Nephron (organoid): ENCODE data around the gene QRFP.

ENCODE experiments used
- H3K27ac Mint-ChIP-seq, 3 experiments: 2 replicates each; pipeline ENCODE4 v1.8.0; 2020; ENCODE audit warnings: mixed read lengths in 3 of 3, mild to moderate bottlenecking in 2 of 3, moderate library complexity in 1 of 3
- H3K27me3 Mint-ChIP-seq: 2 replicates; pipeline ENCODE4 v1.8.0; 2021; ENCODE audit warnings: low read depth, mild to moderate bottlenecking, moderate library complexity, mixed read lengths
- H3K36me3 Mint-ChIP-seq: 2 replicates; pipeline ENCODE4 v1.8.0; 2020; ENCODE audit warnings: low read depth, mixed read lengths
- H3K4me1 Mint-ChIP-seq: 2 replicates; pipeline ENCODE4 v1.8.0; 2020; ENCODE audit warnings: mixed read lengths
- H3K4me3 Mint-ChIP-seq, 3 experiments: 2 replicates each; pipeline ENCODE4 v1.8.0; 2020; ENCODE audit warnings: mild to moderate bottlenecking in 3 of 3, mixed read lengths in 3 of 3, moderate library complexity in 2 of 3
- H3K9me3 Mint-ChIP-seq: 2 replicates; pipeline ENCODE4 v1.8.0; 2020; ENCODE audit warnings: mixed read lengths
- TF ChIP-seq, protein P1 (sequence below), 3 experiments: fragments of 200-600 bp; sonication (generic); IDR thresholded peaks; one replicate each; pipeline ENCODE4 v1.5.0; 2021; ENCODE audit warnings: antibody characterized with exemption in 3 of 3; ENCODE audit not compliant: unreplicated experiment in 3 of 3

Gene QRFP

GRCh38 chr9:130872093-130872492 lies 24.5 kb downstream of the QRFP start:
- no peak overlapping the region for H3K4me3 Mint-ChIP-seq
- H3K36me3 Mint-ChIP-seq: peaks cover 78% of the 10 kb centered on the region
- TF ChIP-seq, protein P1, sequence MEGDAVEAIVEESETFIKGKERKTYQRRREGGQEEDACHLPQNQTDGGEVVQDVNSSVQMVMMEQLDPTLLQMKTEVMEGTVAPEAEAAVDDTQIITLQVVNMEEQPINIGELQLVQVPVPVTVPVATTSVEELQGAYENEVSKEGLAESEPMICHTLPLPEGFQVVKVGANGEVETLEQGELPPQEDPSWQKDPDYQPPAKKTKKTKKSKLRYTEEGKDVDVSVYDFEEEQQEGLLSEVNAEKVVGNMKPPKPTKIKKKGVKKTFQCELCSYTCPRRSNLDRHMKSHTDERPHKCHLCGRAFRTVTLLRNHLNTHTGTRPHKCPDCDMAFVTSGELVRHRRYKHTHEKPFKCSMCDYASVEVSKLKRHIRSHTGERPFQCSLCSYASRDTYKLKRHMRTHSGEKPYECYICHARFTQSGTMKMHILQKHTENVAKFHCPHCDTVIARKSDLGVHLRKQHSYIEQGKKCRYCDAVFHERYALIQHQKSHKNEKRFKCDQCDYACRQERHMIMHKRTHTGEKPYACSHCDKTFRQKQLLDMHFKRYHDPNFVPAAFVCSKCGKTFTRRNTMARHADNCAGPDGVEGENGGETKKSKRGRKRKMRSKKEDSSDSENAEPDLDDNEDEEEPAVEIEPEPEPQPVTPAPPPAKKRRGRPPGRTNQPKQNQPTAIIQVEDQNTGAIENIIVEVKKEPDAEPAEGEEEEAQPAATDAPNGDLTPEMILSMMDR (IDR thresholded peaks at IDR 0.05; ENCODE audit: unreplicated experiment in 3 of 3): no peak
- H3K4me1 Mint-ChIP-seq: peaks cover 11% of the 10 kb centered on the region
- no peaks in the 10 kb centered on the region for H3K27me3 Mint-ChIP-seq
- no peaks in the 10 kb centered on the region for H3K9me3 Mint-ChIP-seq
- H3K27ac Mint-ChIP-seq: no peak overlapping the region

DNA sequence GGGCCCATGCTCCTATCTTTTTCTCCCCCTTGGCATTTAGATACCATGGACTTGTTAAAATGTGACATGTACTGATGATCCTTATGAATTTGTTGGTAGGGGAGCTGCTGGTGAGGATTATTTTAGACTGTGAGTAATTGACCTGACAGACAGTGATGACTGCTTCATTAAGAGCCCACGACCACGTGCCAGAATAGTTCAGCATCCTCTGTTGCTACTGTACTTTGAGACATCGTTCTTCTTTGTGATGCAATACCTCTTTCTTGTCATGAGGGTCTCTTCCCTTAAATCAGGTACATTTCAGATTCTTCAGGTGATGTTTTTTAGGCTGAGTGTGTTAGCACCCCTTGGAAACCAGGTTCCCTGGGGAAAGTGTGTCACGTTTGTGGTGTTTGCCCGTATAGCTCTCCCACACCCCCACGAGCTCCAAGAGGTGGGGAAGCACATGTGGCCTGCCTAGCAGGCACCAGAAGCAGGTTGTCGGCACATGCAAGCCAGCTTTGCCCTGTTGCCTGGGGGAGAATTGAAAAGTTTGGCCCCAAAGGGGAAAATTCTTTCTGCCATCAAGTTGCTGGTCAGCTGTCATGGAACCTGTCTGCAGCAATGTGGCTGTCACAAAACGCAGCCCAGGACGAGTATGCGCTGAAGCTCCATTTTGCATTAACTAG lies 25.1 kb downstream of the QRFP start:
- H3K27me3 Mint-ChIP-seq: no peaks in the 10 kb centered on the region
- H3K27ac Mint-ChIP-seq: no peak overlapping the region
- H3K4me1 Mint-ChIP-seq: peaks cover 12% of the 10 kb centered on the region
- H3K4me3 Mint-ChIP-seq: no peak overlapping the region
- TF ChIP-seq, protein P1 (IDR thresholded peaks at IDR 0.05; ENCODE audit: unreplicated experiment in 3 of 3): no peak
- peaks cover 77% of the 10 kb centered on the region for H3K36me3 Mint-ChIP-seq
- H3K9me3 Mint-ChIP-seq: no peaks in the 10 kb centered on the region

- peaks cover 77% of the 10 kb centered on the region for H3K36me3 Mint-ChIP-seq
- H3K4me3 Mint-ChIP-seq: no peak overlapping the region
- no peaks in the 10 kb centered on the region for H3K27me3 Mint-ChIP-seq
- peak overlapping the region in 1 of 3 experiments; percentile 5 for H3K27ac Mint-ChIP-seq
- TF ChIP-seq, protein P1 (IDR thresholded peaks at IDR 0.05; ENCODE audit: unreplicated experiment in 3 of 3): no peak
- H3K9me3 Mint-ChIP-seq: no peaks in the 10 kb centered on the region
- H3K4me1 Mint-ChIP-seq: peaks cover 16% of the 10 kb centered on the region
Observed at GRCh38 chr9:130870491-130871381, 25.9 kb downstream of the QRFP start.

DNA sequence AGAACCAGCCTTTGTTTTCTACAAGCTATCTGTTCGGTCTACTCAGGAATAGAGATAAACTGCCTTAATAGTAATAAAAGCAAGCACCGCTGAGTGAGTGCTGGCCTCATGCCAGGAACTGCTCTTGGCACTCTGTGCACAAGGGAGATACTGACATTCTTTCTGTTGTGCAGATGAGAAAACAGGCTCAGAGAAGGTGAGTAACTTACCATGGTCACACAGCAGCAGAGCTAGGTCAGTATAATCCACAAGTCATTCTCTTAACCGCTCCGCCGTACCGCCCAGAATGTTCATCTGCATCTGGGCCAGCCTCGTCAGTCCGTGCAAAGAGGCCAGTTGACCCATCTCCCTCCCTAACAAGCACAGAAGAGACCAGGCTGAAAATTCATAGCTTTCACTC lies 27.4 kb downstream of the QRFP start:
- H3K4me3 Mint-ChIP-seq: no peak overlapping the region
- TF ChIP-seq, protein P1 (IDR thresholded peaks at IDR 0.05; ENCODE audit: unreplicated experiment in 3 of 3): no peak
- H3K36me3 Mint-ChIP-seq: peaks cover 70% of the 10 kb centered on the region

DNA sequence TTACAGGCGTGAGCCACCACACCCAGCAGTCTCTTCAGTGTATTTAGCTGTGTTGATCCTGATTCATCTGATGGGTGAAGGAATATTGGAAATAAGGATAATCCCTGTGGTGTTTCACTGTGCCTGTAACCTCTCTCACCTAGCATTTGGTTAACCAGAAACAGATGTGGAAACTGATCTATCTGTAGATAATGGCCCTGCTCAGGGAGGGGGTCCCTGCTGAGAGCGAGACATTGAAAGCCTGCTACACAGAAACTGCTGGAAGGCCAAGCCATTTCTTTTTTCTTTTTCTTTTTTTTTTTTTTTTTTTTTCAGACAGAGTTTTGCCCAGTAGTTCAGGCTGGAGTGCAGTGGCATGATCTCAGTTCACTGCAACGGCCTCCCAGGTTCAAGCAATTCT lies 28.4 kb downstream of the QRFP start:
- H3K27ac Mint-ChIP-seq: peak overlapping the region in 1 of 3 experiments; percentile 67
- TF ChIP-seq, protein P1 (IDR thresholded peaks at IDR 0.05; ENCODE audit: unreplicated experiment in 3 of 3): no peak

More for the DNA sequence above, 27.4 kb downstream of the QRFP start:
- H3K9me3 Mint-ChIP-seq: no peaks in the 10 kb centered on the region
- no peaks in the 10 kb centered on the region for H3K27me3 Mint-ChIP-seq
- no peak overlapping the region for H3K27ac Mint-ChIP-seq
- peaks cover 16% of the 10 kb centered on the region for H3K4me1 Mint-ChIP-seq

More for the DNA sequence above, 28.4 kb downstream of the QRFP start:
- Mint-ChIP-seq H3K9me3 (no peaks in the 10 kb centered on the region), H3K27me3 (no peaks in the 10 kb centered on the region), H3K4me1 (peaks cover 18% of the 10 kb centered on the region), H3K4me3 (no peak overlapping the region), H3K36me3 (peaks cover 67% of the 10 kb centered on the region)
